GM20431 (cell line): ENCODE measurements around the gene LARP6.
"Not testable (repeated sequence)": the region's sequence is repeated elsewhere in the genome, so short reads cannot be mapped to it uniquely, and the experiment has no call there.

Source experiments
- in situ Hi-C: fragments of 300-500 bp; cut with MseI, MboI; formaldehyde crosslinking; loops from one replicate; pipeline ENCODE4 v1.15.0; 2020; ENCODE audit warnings: low sequenced_read_pairs; ENCODE audit not compliant: unreplicated experiment

Gene LARP6

DNA sequence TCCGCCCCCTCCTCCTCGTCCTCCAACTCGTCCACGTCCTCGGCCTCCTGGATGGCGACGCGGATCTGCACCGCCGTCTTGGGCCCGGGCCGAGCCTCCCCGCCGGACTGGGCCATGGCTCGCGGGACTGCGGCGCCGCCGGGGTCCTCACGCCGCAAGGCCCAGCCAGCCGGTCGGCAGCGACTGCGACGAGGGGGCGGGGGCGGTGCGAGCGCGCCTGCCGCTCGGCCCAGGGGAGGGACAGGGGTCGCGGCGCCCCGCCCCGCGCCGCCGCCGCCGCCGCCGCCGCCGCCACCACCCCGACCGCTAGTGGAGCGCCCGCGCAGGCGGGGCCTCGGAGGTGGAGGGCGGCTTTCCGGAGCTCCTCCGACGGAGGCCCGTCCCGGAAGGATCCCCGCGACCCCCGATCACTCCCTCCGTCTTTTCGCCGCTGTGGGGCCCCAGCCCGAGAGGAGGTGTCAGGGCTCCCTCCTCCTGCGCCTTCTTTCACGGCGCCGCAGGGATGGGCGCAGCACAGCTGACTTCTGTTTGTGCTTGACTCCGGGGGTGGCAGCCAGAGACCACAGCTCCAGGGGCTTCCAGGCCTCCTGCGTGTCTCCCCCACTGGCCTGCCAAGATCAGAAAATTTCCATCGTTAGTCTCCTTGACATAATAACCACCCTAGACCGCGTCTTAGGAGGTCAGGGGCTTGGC lies at the start of gene LARP6:
Gene LARP6, minus strand, starts transcription at position 185 of the 693 bp plus-strand sequence. Its CDS starts 69 bp downstream, at position 116.
- in situ Hi-C loops = no loop called here

- in situ Hi-C loops = no loop called here
Measured at GRCh38 chr15:70902107-70902506, 48.1 kb upstream of the LARP6 start.

DNA sequence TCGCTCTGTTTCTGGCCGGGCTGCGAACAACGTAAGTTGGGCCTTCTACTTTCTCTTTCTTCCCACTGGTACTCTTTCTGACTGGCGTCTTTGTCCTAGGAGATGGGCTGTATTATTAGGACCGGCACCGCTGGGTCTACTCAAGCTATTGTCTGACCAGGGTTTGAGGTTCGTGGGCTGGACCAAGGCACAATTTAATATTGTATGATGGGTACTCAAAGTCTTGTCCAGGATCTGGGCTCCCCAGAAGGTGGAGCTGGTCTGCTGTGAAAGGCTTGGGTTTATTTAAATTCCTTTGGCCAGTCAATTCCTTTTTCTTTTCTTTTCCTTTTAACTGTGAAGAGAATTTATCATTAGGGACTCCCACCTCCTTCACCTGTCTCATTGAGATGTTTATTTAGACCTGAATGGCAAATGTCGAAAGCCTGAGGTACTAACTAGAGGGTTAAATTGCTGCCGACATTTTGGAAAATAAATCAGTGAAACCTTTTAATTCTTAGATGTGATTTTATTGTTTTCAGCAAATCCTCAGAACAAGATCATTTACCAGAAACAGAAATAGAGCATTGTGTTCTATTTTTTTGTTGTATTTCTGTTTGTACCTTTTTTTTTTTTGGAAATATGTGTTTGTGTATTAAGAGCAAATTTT lies 39.1 kb upstream of the LARP6 start:
- in situ Hi-C loops = no loop called here

DNA sequence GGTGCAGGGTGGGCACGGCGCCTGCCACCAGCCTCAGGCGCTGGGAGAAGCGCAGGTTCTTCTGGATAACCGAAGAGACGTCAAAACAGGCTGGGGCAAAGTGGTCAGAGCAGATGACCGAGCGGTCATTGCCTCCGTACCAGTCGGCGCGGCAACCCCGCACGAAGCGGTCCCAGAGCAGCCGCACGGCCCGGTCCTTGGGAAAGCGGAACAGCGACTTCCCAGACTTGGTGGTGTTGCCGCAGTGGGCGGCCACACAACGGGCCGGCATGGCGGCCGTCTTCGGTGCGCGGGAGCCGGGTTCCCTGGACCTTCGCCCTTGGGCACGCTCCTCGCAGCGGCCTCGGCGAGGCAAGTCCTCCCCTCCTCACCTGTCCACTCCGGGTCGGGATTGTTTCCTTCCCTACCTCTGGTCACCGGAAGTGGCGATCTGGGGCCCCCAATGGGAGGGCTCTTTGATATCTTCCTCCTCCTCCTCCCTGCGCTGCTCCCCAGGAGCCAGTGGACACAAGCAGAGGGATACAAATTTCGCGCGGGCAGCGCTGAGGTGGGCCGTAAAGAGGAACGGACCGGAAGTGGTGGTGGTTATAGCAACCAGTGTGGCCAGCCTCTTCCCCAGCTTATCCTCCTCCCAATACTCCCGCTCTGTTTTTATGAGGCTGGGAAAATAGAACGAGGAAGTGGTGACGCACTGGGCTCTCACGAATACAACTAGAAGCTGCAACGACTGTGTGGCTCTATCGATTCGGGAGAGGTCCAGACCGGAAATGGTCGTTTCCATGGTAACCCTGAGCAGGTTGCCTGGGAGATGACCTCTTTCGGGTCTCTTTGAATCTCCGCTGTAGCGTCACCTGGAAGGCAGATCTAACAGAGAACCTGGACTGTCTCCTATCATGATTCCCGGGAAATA lies 38.3 kb upstream of the LARP6 start, which contains the start of the genes LRRC49 and THAP10:
Gene LRRC49, plus strand, starts transcription at position 825 of the 910 bp plus-strand sequence. Its CDS starts 69 bp downstream, at position 894.
Gene THAP10, minus strand, starts transcription at position 432 of the 910 bp plus-strand sequence. Its CDS starts 161 bp downstream, at position 271.
- in situ Hi-C loops = no loop called here

DNA sequence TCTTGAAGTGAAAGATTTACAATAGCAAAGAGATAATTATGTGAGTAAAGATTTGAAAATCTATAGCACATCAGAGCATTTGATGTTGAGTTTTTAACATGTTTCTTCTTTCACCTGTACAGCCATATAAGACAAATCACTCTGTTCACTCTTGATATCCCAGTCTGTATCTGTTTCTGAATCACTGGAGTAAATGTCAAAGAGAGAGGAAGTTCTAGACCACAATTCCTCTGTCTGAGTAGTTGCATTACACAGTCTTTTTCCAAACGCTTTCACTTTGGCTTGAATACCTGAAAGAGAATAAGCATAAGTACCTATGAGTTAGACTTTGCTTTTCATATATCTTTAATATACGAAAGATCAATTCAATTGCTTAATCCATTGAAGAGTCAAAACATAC lies 28.4 kb upstream of the LARP6 start:
- in situ Hi-C loops = no loop called here

- in situ Hi-C loops = no loop called here
Measured at GRCh38 chr15:70880781-70881180, 26.8 kb upstream of the LARP6 start.

DNA sequence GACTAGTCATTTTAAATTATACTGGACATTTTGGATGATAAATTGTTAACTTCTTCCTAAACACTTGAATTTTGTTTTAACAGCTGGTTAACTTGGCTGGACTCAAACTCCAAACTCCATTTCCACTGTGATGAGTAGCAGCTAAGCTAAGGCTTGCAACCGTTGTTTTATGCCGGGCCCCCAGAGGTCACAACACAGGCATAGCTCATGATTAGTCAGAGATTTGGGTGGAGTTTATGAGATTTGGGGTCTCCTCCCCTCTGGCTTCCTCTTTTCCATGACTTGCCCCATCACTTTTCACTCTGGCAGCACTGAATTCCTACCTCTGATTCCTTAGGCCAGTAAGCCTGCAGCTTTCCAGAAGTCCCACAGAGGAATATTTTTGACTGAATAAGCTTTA lies 25.4 kb upstream of the LARP6 start:
- in situ Hi-C loops = no loop called here

DNA sequence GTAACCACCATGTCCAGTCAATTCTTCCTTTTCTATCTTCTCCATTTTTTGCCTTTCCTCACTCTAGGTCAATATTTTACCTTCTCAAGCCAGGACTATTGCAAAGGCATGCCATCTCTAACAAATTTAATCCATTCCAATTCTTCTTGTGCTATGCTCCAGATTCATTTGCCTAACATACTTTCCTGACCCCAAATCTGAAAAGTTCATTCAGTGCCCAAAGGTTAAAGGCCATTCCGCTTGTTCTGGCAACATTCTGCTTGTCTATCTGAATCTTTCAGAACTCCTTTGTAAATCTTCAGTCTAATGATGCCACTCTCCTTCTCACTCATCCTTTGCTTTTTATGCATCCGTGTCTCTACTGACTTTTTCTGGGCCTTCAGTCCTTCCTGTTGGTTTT lies 22.7 kb upstream of the LARP6 start:
- in situ Hi-C loops = no loop called here

- in situ Hi-C loops = no loop called here
Measured at GRCh38 chr15:70876011-70876410, 22.1 kb upstream of the LARP6 start.

DNA sequence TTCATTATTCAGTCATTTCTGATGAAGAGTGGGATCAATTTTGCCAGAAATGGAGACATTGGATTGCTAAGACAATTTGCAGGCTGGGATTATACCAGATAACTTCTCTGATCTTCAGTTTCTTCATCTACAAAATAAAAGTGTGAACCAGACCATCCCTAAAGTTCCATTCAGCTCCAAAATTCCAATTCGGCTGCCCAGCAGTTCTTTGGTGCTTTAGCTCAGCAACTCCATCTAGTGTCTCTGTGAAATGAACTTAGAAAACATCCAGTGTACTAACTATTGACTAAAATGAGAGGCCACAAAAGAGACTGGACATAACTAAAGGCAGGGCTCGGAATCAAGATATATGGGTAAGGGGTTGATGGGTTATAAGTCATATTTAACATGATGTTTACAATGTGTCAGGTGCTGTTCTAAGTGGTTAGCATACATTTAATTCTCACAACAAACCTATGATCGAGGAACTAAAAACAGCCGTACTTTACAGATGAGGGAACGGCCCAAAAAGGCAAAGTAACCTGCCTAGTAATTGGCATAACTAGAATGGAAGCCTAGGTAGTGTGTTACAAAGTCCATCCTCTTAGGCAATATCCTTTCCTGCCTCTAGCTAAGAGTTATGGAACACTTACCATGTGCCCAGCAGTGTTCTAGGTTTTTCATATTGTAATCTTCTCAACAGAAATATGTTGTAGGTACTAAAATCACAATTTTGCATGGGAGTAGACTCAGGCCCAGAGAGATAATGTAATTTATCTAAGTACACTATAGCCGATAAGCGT lies 21.2 kb upstream of the LARP6 start:
- in situ Hi-C loops = no loop called here

- in situ Hi-C loops = no loop called here
Measured at GRCh38 chr15:70873232-70874054, 19.5 kb upstream of the LARP6 start.

DNA sequence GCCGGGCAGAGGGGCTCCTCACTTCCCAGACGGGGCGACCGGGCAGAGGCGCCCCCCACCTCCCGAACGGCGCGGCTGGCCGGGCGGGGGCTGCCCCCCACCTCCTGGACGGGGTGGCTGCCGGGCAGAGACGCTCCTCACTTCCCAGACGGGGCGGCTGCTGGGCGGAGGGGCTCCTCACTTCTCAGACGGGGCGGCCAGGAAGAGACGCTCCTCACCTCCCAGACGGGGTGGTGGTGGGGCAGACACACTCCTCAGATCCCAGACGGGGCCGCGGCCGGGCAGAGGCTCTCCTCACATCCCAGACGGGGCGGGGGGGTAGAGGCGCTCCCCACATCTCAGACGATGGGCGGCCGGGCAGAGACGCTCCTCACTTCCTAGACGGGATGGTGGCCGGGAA lies 17.5 kb upstream of the LARP6 start:
- in situ Hi-C loops = not testable (repeated sequence)

GRCh38 chr15:70870051-70870450 lies 16.1 kb upstream of the LARP6 start:
- in situ Hi-C loops = no loop called here

- in situ Hi-C loops = no loop called here
Measured at GRCh38 chr15:70869346-70869745, 15.4 kb upstream of the LARP6 start.

GRCh38 chr15:70867911-70868467 lies 14.0 kb upstream of the LARP6 start:
- in situ Hi-C loops = no loop called here

DNA sequence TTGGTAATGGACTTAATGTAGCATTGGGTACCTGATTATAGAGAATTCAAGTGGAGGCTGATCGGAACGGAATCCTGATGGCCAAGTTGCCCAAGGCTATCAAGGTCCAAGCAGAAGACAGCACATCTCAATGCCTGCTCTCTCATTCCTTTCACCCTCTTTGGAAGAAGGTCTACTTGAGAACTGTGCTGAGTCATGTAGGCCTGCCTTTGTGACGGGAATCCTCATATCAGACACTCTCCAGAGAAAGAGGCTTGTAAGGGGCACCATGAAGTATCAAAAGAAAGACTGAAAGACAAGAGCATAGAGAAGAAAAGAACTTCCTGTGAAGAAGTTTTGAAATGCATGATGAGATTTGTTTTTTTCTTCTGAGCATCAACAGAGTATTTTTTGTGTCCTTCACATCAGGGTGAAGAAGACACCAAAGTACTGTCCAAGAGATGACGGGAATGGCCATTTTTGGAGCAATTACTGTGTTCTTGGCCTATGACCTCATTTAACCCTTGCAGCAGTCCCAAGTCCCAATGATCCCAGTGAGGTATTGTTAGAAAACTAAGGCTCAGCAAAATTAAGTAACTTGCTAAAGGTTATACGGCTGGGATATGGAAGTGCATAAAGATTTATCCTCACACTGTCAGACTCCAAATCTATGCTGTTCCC lies 13.2 kb upstream of the LARP6 start:
- in situ Hi-C loops = no loop called here

GRCh38 chr15:70863450-70864218 lies 9.7 kb upstream of the LARP6 start:
- in situ Hi-C loops = no loop called here
